ENCODE data around the gene STIM1. TPM values are rescaled to one million over a fixed set of nuclear protein-coding genes. Genes with fewer than 3 reads are reported as not detected.

Gene STIM1
- total RNA-seq, 4 donors from 2014 or later = 50.1 to 112 (median 63.3) TPM

DNA sequence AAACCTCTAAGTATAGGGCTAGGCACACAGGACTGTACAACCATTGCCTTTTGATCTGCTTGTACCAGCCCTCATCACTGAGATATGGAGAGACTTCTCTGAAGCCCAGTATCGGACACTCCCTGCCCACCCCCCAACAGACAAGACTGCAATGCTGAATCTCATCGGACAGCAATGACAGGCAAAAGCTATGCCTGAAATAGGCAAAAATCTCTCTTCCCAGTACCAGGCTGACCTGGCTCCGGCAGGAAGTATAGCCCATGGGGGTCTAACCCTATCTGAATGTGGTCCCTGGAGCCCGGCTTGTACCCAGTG is 21.2 kb upstream of the STIM1 start:
- intact Hi-C loops (cut with DNase I) = no loop called here
- Histone ChIP-seq H3K27ac (peak overlapping the region in 3 of 4 donors; percentile 36 to 46 (median 40)), H3K4me1 (peaks cover 27 to 88% (median 68%) of the 10 kb centered on the region in 3 donors), H3K4me3 (peak overlapping the region in 1 of 4 donors; percentile 1), H3K9me3 (no peaks in the 10 kb centered on the region), H3K36me3 (peaks cover 0 to 49% (median 3%) of the 10 kb centered on the region in 3 donors), H3K27me3 (no peaks in the 10 kb centered on the region)
- WGBS, 2 donors = 59 to 86% methylated on average over 2 to 4 of the region's 4 CpGs
- TF ChIP-seq, protein P1, sequence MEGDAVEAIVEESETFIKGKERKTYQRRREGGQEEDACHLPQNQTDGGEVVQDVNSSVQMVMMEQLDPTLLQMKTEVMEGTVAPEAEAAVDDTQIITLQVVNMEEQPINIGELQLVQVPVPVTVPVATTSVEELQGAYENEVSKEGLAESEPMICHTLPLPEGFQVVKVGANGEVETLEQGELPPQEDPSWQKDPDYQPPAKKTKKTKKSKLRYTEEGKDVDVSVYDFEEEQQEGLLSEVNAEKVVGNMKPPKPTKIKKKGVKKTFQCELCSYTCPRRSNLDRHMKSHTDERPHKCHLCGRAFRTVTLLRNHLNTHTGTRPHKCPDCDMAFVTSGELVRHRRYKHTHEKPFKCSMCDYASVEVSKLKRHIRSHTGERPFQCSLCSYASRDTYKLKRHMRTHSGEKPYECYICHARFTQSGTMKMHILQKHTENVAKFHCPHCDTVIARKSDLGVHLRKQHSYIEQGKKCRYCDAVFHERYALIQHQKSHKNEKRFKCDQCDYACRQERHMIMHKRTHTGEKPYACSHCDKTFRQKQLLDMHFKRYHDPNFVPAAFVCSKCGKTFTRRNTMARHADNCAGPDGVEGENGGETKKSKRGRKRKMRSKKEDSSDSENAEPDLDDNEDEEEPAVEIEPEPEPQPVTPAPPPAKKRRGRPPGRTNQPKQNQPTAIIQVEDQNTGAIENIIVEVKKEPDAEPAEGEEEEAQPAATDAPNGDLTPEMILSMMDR (IDR thresholded peaks at IDR 0.05) = no peak
- no peak for TF ChIP-seq POLR2A (IDR thresholded peaks at IDR 0.05)
- DNase-seq = no peak

DNA sequence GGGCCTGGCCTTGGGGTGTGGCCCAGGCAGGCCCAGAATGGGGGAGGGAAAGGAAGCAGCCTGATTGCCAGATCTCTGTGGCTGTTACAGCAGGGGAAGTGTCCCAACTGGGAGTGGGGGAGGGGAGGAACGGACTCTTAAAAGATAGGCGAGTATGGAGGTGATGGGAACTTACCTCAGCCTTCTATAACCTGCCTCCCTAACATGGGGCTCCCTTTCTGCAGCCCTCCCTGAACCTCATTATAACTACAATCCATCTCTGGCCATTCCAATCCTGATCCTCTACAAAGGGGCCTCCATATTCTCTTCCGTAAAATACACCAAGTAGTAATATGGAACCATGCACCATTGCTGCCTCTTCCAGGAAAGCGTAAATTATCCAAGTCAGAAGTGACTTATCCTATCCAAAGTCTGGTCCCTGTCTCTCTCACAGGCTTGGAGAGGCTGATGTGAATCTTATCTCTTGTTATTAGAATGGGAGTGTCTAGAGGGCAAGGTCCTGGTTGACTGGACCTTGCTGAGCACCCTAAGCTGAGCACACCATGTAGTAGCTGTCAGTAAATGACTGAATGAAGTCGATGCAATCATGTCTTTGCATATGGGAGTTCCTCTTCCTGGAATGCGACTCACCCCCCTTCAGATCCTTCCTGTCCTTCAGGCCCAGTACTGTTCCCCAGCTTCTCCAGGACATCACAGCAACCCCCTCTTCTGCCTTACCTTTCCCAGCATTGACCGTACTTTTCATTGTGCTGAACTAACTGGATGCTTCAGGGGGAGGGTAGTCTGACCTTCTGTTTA is 20.6 kb upstream of the STIM1 start:
- intact Hi-C loops (cut with DNase I) = no loop called here
- no peak for DNase-seq
- Histone ChIP-seq H3K9me3 (no peaks in the 10 kb centered on the region), H3K36me3 (peaks cover 0 to 44% (median 0%) of the 10 kb centered on the region in 3 donors), H3K27ac (peak overlapping the region; percentile 18 to 47 (median 46)), H3K4me1 (peaks cover 27 to 94% (median 72%) of the 10 kb centered on the region in 3 donors), H3K4me3 (peak overlapping the region in 1 of 4 donors; percentile 1), H3K27me3 (no peaks in the 10 kb centered on the region)
- 61 to 67% methylated on average over 7 of the region's 7 CpGs for WGBS, 2 donors
- TF ChIP-seq, protein P1 (IDR thresholded peaks at IDR 0.05) = no peak
- TF ChIP-seq POLR2A (IDR thresholded peaks at IDR 0.05) = no peak

DNA sequence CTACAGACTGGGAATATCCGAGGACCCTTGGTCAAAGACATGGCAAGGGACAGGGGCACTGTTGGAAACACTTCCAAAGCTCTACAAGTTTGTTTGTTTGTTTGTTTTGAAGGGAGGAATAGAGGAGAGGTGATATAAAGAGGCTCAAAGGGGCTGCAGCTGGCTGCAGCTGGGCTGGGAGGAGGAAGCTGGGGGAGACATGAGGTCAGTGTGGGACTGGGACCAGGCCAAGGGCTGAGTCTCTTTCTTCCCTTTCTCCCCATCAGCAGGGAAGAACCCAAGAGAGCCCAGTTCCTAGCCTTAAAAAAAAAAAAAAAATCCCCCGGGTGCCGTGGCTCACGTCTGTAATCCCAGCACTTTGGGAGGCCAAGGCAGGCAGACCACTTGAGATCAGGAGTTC is 19.7 kb upstream of the STIM1 start:
- Histone ChIP-seq H3K4me1 (peaks cover 27 to 92% (median 72%) of the 10 kb centered on the region in 3 donors), H3K36me3 (peaks cover 0 to 35% (median 0%) of the 10 kb centered on the region in 3 donors), H3K27me3 (no peaks in the 10 kb centered on the region), H3K4me3 (no peak overlapping the region), H3K27ac (peak overlapping the region; percentile 18 to 47 (median 46)), H3K9me3 (no peaks in the 10 kb centered on the region)
- intact Hi-C loops (cut with DNase I) = no loop called here
- TF ChIP-seq POLR2A (IDR thresholded peaks at IDR 0.05) = no peak
- TF ChIP-seq, protein P1 (IDR thresholded peaks at IDR 0.05) = no peak
- no peak for DNase-seq
- WGBS, 2 donors = 70 to 79% methylated on average over 1 to 4 of the region's 4 CpGs

DNA sequence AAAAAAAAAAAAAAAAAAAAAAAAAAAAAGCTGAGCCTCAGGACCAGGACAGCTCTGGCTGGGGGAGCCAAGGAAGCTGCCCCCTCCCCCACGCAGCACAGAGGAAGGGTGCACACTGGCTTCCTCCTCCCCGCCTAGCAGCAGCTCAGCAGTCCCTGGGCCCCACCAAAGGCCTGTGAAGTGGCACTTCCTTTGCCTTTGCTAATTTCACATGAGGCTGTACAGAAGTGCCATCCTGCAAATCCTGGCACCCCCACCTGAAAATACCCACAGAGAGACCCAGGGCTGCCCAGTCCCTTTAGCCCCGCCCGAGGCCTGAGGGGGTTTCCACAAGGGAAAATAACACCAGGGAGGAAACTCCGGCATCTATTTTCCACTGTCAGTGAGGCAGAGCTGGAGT is 18.6 kb upstream of the STIM1 start:
- no peak for TF ChIP-seq POLR2A (IDR thresholded peaks at IDR 0.05)
- TF ChIP-seq, protein P1 (IDR thresholded peaks at IDR 0.05) = no peak
- no peak for DNase-seq
- intact Hi-C loops (cut with DNase I) = no loop called here
- peaks cover 0 to 23% (median 0%) of the 10 kb centered on the region in 3 donors for H3K36me3 ChIP-seq
- WGBS, 2 donors = 63 to 69% methylated on average over 4 to 5 of the region's 5 CpGs
- no peaks in the 10 kb centered on the region for H3K9me3 ChIP-seq
- peak overlapping the region in 2 of 4 donors; percentile 7 to 27 for H3K4me3 ChIP-seq
- H3K27ac ChIP-seq = peak overlapping the region; percentile 9 to 39 (median 28)
- H3K4me1 ChIP-seq = peaks cover 27 to 89% (median 65%) of the 10 kb centered on the region in 3 donors
- H3K27me3 ChIP-seq = no peaks in the 10 kb centered on the region

DNA sequence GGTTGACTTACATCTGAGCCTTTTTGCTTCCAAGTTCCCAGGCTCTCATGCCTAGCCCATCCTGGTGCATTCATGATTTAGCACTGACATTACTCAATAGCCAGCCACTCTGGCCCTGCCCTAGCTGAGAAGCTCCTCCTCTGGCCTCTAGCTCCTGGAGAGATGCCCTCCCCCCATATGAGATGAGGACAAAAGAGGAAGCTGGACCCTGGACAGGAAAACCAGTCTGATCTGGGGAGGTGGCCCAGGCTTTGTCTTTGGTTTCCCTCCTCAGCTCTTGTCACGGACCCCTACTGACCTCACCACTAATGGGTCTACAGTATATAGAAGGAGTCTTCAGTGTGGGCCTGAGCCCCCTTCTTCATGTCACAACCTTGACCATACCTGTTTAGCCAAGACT is 17.7 kb upstream of the STIM1 start:
- H3K4me1 ChIP-seq = peaks cover 22 to 84% (median 59%) of the 10 kb centered on the region in 3 donors
- no peaks in the 10 kb centered on the region for H3K9me3 ChIP-seq
- H3K27ac ChIP-seq = peak overlapping the region in 3 of 4 donors; percentile 20 to 39 (median 36)
- H3K36me3 ChIP-seq = peaks cover 0 to 17% (median 0%) of the 10 kb centered on the region in 3 donors
- intact Hi-C loops (cut with DNase I) = no loop called here
- peak overlapping the region in 1 of 4 donors; percentile 27 for H3K4me3 ChIP-seq
- no peaks in the 10 kb centered on the region for H3K27me3 ChIP-seq
- no peak for DNase-seq
- TF ChIP-seq, protein P1 (IDR thresholded peaks at IDR 0.05) = no peak
- TF ChIP-seq POLR2A (IDR thresholded peaks at IDR 0.05) = peak in 1 of 4 donors; percentile 25
- WGBS, 2 donors = 50% methylated on average over 1 of the region's 1 CpG; no CpG with 5 or more reads in 1 of the 2 donors
